Neural progenitor cell (in vitro differentiated cells): ENCODE measurements around the gene ZC3H7A. TPM values are rescaled to one million over a fixed set of nuclear protein-coding genes. Genes with fewer than 3 reads are reported as not detected.

Experiments
- DNase-seq: peaks from one replicate; pipeline ENCODE4 v3.0.0-alpha.2; 2016; ENCODE audit warnings: low spot score
- H2AFZ ChIP-seq: fragments of 200-600 bp; sonication (generic); replicated peaks from 2 replicates; pipeline ENCODE4 v1.6.1; 2016; ENCODE audit warnings: antibody characterized with exemption
- H3F3A ChIP-seq: fragments of 200-600 bp; sonication (generic); 2 replicates; pipeline ENCODE4 v1.6.1; 2016; ENCODE audit warnings: antibody characterized with exemption, low read depth
- H3K27ac ChIP-seq: fragments of 200-600 bp; sonication (generic); 2 replicates; pipeline ENCODE4 v1.5.1; 2016; ENCODE audit warnings: mild to moderate bottlenecking
- H3K27me3 ChIP-seq: fragments of 200-600 bp; sonication (generic); 2 replicates; pipeline ENCODE4 v1.6.1; 2016; ENCODE audit warnings: mild to moderate bottlenecking, moderate library complexity
- H3K36me3 ChIP-seq: fragments of 200-600 bp; sonication (generic); 2 replicates; pipeline ENCODE4 v1.5.1; 2016
- H3K4me1 ChIP-seq: fragments of 200-600 bp; sonication (generic); 2 replicates; pipeline ENCODE4 v1.6.1; 2016; ENCODE audit warnings: mixed run types
- H3K4me2 ChIP-seq: fragments of 200-600 bp; sonication (generic); 2 replicates; pipeline ENCODE4 v1.6.1; 2016
- H3K4me3 ChIP-seq: fragments of 200-600 bp; sonication (generic); 2 replicates; pipeline ENCODE4 v1.5.1; 2016
- H3K79me2 ChIP-seq: fragments of 200-600 bp; sonication (generic); 2 replicates; pipeline ENCODE4 v1.6.1; 2016; ENCODE audit warnings: low read depth
- H3K9ac ChIP-seq: fragments of 200-600 bp; sonication (generic); 2 replicates; pipeline ENCODE4 v1.6.1; 2016
- H3K9me3 ChIP-seq: fragments of 200-600 bp; sonication (generic); 2 replicates; pipeline ENCODE4 v1.5.1; 2016; ENCODE audit warnings: low read depth
- H4K20me1 ChIP-seq: fragments of 200-600 bp; sonication (generic); 2 replicates; pipeline ENCODE4 v1.6.1; 2016; ENCODE audit warnings: low read depth
- H3K27ac Mint-ChIP-seq: 3 replicates; pipeline ENCODE4 v1.8.0; 2021; ENCODE audit warnings: mixed read lengths
- H3K27me3 Mint-ChIP-seq: 2 replicates; pipeline ENCODE4 v1.8.0; 2022; ENCODE audit warnings: low read depth, mild to moderate bottlenecking, inconsistent platforms, moderate library complexity, mixed read lengths; ENCODE audit not compliant: insufficient read depth
- H3K36me3 Mint-ChIP-seq: 3 replicates; pipeline ENCODE4 v1.8.0; 2021; ENCODE audit warnings: mixed read lengths
- H3K4me1 Mint-ChIP-seq: 3 replicates; pipeline ENCODE4 v1.8.0; 2021; ENCODE audit warnings: mixed read lengths
- H3K4me3 Mint-ChIP-seq: 3 replicates; pipeline ENCODE4 v1.8.0; 2021; ENCODE audit warnings: mild to moderate bottlenecking, moderate library complexity, mixed read lengths
- H3K9me3 Mint-ChIP-seq: 3 replicates; pipeline ENCODE4 v1.8.0; 2020; ENCODE audit warnings: mixed read lengths
- EZH2 ChIP-seq: fragments of 200-600 bp; sonication (generic); IDR thresholded peaks from 2 replicates; pipeline ENCODE4 v1.6.1; 2017; ENCODE audit warnings: antibody characterized with exemption, mild to moderate bottlenecking, moderate library complexity
- EZH2phosphoT487 ChIP-seq: fragments of 200-600 bp; sonication (generic); IDR thresholded peaks from 2 replicates; pipeline ENCODE4 v1.6.1; 2017; ENCODE audit warnings: antibody characterized with exemption
- total RNA-seq: library from RNA; depleted of rRNA; stranded (reverse); fragments of >200 nt; gene quantifications from 2 replicates; pipeline ENCODE4 v1.2.3, GENCODE V29; 2015; ENCODE audit warnings: low replicate concordance
- TF ChIP-seq, protein P1 (sequence below): fragments of 200-600 bp; sonication (generic); IDR thresholded peaks from 2 replicates; pipeline ENCODE4 v1.5.1; 2017; ENCODE audit warnings: antibody characterized with exemption, mild to moderate bottlenecking

Gene ZC3H7A
- total RNA-seq, 1 donor from 2014 or later, result 82.6 TPM

DNA sequence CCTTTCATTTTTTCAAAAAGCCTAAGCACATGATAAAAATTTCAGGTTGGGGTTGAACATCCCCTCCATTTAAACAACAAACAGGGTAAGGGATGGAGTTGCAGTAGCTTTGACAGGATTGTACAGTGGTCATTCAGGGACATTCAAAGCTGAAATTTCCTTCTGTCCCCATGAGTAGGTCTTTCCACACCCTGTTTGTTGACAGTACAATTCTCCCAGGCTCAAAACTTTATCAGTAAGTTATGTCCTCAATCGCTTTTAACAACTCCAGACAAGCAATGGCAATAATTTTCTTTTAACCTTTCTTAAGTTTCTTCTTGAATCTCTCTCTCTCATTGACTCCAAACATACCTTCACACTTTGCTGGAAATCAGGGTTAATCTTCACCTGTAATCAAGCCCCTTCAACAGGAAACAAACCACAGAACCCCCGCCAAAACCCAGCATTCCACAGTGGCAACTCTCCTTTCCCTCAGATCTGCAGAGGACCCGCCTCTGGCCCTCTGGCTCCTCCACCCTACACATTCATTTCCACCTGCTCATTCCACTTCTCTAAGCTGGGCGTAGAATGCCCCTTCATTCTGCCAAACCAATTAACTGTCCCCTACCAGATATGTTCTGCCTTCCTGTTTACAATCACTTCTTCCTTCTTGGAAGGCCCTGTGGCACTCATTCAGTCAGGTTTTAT lies 75.1 kb downstream of the ZC3H7A start:
- Histone ChIP-seq H3K9me3 (no peaks in the 10 kb centered on the region), H2AFZ (no peak overlapping the region), H3K9ac (no peak overlapping the region), H3K27ac (no peak overlapping the region), H3K4me3 (no peak overlapping the region), H3K27me3 (no peaks in the 10 kb centered on the region), H4K20me1 (no peaks in the 10 kb centered on the region), H3K79me2 (no peaks in the 10 kb centered on the region), H3K4me2 (no peak overlapping the region), H3K36me3 (no peaks in the 10 kb centered on the region), H3K4me1 (no peaks in the 10 kb centered on the region), H3F3A (peaks cover 2% of the 10 kb centered on the region)
- no peak for DNase-seq
- H3K4me3 Mint-ChIP-seq, result no peak overlapping the region
- H3K9me3 Mint-ChIP-seq, result no peaks in the 10 kb centered on the region
- H3K4me1 Mint-ChIP-seq, result no peaks in the 10 kb centered on the region
- peaks cover 20% of the 10 kb centered on the region for H3K36me3 Mint-ChIP-seq
- peaks cover 2% of the 10 kb centered on the region for H3K27me3 Mint-ChIP-seq
- TF ChIP-seq EZH2, result no peak
- no peak for TF ChIP-seq EZH2phosphoT487
- TF ChIP-seq, protein P1, sequence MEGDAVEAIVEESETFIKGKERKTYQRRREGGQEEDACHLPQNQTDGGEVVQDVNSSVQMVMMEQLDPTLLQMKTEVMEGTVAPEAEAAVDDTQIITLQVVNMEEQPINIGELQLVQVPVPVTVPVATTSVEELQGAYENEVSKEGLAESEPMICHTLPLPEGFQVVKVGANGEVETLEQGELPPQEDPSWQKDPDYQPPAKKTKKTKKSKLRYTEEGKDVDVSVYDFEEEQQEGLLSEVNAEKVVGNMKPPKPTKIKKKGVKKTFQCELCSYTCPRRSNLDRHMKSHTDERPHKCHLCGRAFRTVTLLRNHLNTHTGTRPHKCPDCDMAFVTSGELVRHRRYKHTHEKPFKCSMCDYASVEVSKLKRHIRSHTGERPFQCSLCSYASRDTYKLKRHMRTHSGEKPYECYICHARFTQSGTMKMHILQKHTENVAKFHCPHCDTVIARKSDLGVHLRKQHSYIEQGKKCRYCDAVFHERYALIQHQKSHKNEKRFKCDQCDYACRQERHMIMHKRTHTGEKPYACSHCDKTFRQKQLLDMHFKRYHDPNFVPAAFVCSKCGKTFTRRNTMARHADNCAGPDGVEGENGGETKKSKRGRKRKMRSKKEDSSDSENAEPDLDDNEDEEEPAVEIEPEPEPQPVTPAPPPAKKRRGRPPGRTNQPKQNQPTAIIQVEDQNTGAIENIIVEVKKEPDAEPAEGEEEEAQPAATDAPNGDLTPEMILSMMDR, result no peak
- H3K27ac Mint-ChIP-seq, result no peak overlapping the region

DNA sequence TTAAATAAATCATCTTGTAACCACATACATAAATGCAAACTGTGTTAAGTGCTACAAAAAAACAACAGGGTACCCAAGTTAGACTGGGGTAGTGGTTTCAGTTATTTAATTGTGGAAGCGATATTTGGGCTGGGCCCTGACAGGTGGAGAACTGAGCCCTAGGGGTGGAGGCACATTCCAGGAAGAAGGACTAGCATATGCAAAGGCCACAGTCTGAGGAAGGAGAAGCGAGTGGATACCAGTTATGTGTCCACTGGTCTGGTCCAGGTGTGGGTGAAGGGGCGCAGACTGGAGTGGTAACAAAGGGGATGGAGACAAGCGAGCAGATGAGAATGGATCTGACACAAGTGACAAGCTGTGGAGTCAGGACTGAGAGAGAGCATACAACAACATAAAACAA lies 77.3 kb downstream of the ZC3H7A start:
- no peak overlapping the region for H3K4me2 ChIP-seq
- Mint-ChIP-seq H3K27me3 (peaks cover 3% of the 10 kb centered on the region), H3K4me3 (no peak overlapping the region), H3K27ac (no peak overlapping the region), H3K4me1 (no peaks in the 10 kb centered on the region), H3K9me3 (no peaks in the 10 kb centered on the region), H3K36me3 (peaks cover 17% of the 10 kb centered on the region)
- no peak overlapping the region for H3K4me3 ChIP-seq
- H3K9ac ChIP-seq, result no peak overlapping the region
- no peak overlapping the region for H2AFZ ChIP-seq
- no peaks in the 10 kb centered on the region for H3K9me3 ChIP-seq
- no peaks in the 10 kb centered on the region for H3K36me3 ChIP-seq
- no peaks in the 10 kb centered on the region for H3K79me2 ChIP-seq
- H3K27ac ChIP-seq, result no peak overlapping the region
- DNase-seq, result no peak
- H4K20me1 ChIP-seq, result no peaks in the 10 kb centered on the region
- no peaks in the 10 kb centered on the region for H3K4me1 ChIP-seq
- H3K27me3 ChIP-seq, result no peaks in the 10 kb centered on the region
- TF ChIP-seq EZH2phosphoT487 (no peak), EZH2 (no peak)
- TF ChIP-seq, protein P1, result no peak
- peaks cover 2% of the 10 kb centered on the region for H3F3A ChIP-seq

DNA sequence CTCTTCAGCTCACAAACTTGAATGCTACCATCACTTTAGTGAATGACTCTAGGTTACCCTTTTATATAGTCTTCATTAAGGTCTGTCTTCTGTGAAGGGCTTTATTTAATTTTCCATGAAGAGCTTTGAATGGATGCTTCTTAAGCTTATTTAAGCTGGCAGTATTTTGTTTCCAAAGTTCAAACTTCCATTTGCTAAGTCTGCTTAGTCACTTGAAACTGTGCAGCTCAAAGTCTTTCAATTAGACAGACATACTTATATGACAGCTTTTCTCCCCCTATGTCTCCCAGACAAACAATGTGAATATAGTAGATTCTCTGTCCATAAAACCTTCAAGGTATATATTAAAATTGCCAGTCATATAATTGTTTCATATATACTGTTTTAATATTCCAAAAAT lies 77.9 kb downstream of the ZC3H7A start:
- Histone ChIP-seq H3K9ac (no peak overlapping the region), H3K79me2 (no peaks in the 10 kb centered on the region), H4K20me1 (no peaks in the 10 kb centered on the region), H3K27me3 (no peaks in the 10 kb centered on the region), H2AFZ (no peak overlapping the region), H3F3A (peaks cover 2% of the 10 kb centered on the region), H3K4me3 (no peak overlapping the region), H3K4me1 (no peaks in the 10 kb centered on the region), H3K27ac (no peak overlapping the region), H3K9me3 (no peaks in the 10 kb centered on the region), H3K36me3 (no peaks in the 10 kb centered on the region), H3K4me2 (no peak overlapping the region)
- no peak overlapping the region for H3K27ac Mint-ChIP-seq
- H3K9me3 Mint-ChIP-seq, result no peaks in the 10 kb centered on the region
- DNase-seq, result no peak
- no peak overlapping the region for H3K4me3 Mint-ChIP-seq
- H3K27me3 Mint-ChIP-seq, result peaks cover 2% of the 10 kb centered on the region
- TF ChIP-seq EZH2phosphoT487 (no peak), EZH2 (no peak)
- TF ChIP-seq, protein P1, result no peak
- H3K4me1 Mint-ChIP-seq, result peaks cover 2% of the 10 kb centered on the region
- H3K36me3 Mint-ChIP-seq, result peaks cover 20% of the 10 kb centered on the region
